CD4-positive, alpha-beta T cell treated with Interleukin-21 for 1 hour (primary cell): Measurements from ENCODE around the gene ERVW-1.

Source experiments
- DNase-seq: peaks from one replicate; pipeline ENCODE4 v3.0.0-alpha.2; 2020

Gene ERVW-1

GRCh38 chr7:92421676-92422435, 55.9 kb downstream of the ERVW-1 start:
- DNase-seq = no peak
